Mesothelial cell of epicardium (in vitro differentiated cells): ENCODE measurements around the gene VAT1. TPM values are rescaled to one million over a fixed set of nuclear protein-coding genes. Genes with fewer than 3 reads are reported as not detected.

Source experiments
- DNase-seq, 2 experiments: peaks; one replicate each; pipeline ENCODE4 v3.0.0; 2021; ENCODE audit warnings: low spot score in 2 of 2; ENCODE audit not compliant: unreplicated experiment in 2 of 2
- H3K27ac Mint-ChIP-seq: 2 replicates; pipeline ENCODE4 v1.8.0; 2021; ENCODE audit warnings: mixed read lengths
- H3K27me3 Mint-ChIP-seq: 2 replicates; pipeline ENCODE4 v1.8.0; 2021; ENCODE audit warnings: low read depth, mixed read lengths
- H3K36me3 Mint-ChIP-seq: 2 replicates; pipeline ENCODE4 v1.8.0; 2021; ENCODE audit warnings: mixed read lengths
- H3K4me1 Mint-ChIP-seq: 2 replicates; pipeline ENCODE4 v1.8.0; 2021; ENCODE audit warnings: mixed read lengths
- H3K4me3 Mint-ChIP-seq: 2 replicates; pipeline ENCODE4 v1.8.0; 2021; ENCODE audit warnings: mild to moderate bottlenecking, moderate library complexity, mixed read lengths
- H3K9me3 Mint-ChIP-seq: 2 replicates; pipeline ENCODE4 v1.8.0; 2021; ENCODE audit warnings: mixed read lengths
- CTCF ChIP-seq: fragments of 200-600 bp; sonication (generic); IDR thresholded peaks from one replicate; pipeline ENCODE4 v1.5.0; 2021; ENCODE audit warnings: antibody characterized with exemption; ENCODE audit not compliant: unreplicated experiment
- total RNA-seq: library from RNA; stranded (reverse); gene quantifications from 3 replicates; pipeline ENCODE4 v1.2.1, GENCODE V29; 2021

The VAT1 gene
- total RNA-seq, 1 donor from 2014 or later: 211 TPM

DNA sequence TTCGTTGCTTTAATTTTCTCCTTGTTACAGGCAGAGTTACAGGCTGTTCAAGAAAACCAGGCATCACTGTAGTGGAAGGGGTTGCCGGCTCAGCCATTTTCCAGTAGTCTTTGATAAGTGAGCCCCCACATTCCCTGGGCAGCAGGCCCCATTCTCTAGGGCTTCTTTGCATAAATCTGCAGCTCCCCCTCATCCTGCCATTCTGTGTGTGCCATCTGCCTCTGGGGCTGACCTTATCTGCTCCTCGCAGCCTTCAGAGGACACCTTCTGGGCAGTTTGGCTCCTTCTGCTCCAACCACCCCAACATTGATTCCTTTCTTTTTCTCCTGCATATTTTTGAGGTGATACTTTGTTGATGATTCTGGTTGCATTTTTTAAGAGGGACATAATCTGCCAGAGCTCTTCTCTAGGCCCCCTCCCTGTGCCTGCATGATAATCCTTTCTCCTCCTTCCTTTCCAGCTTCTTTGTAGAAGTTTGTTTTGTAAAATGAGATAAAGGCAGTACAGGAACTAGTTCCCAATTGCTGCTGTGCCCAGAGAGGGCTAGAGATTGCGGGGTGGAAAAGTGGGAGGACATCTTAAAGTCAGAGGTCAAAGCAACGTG is 19.9 kb upstream of the VAT1 start:
- H3K36me3 Mint-ChIP-seq: no peaks in the 10 kb centered on the region
- peaks cover 6% of the 10 kb centered on the region for H3K4me1 Mint-ChIP-seq
- TF ChIP-seq CTCF: no peak
- H3K27ac Mint-ChIP-seq: peak overlapping the region; percentile 64
- no peaks in the 10 kb centered on the region for H3K9me3 Mint-ChIP-seq
- no peak overlapping the region for H3K4me3 Mint-ChIP-seq
- H3K27me3 Mint-ChIP-seq: no peaks in the 10 kb centered on the region
- no peak for DNase-seq

GRCh38 chr17:43040655-43041054 is 18.5 kb upstream of the VAT1 start:
- Mint-ChIP-seq H3K27ac (no peak overlapping the region), H3K36me3 (no peaks in the 10 kb centered on the region), H3K4me3 (no peak overlapping the region), H3K27me3 (no peaks in the 10 kb centered on the region), H3K9me3 (no peaks in the 10 kb centered on the region), H3K4me1 (peaks cover 6% of the 10 kb centered on the region)
- TF ChIP-seq CTCF: no peak
- no peak for DNase-seq

- TF ChIP-seq CTCF: no peak
- Mint-ChIP-seq H3K36me3 (no peaks in the 10 kb centered on the region), H3K27ac (no peak overlapping the region), H3K27me3 (no peaks in the 10 kb centered on the region), H3K9me3 (no peaks in the 10 kb centered on the region), H3K4me3 (no peak overlapping the region), H3K4me1 (peaks cover 9% of the 10 kb centered on the region)
- no peak for DNase-seq
Observed at GRCh38 chr17:43039646-43040045, 17.5 kb upstream of the VAT1 start.

- Mint-ChIP-seq H3K4me3 (no peak overlapping the region), H3K9me3 (no peaks in the 10 kb centered on the region), H3K4me1 (peaks cover 16% of the 10 kb centered on the region), H3K36me3 (no peaks in the 10 kb centered on the region), H3K27ac (no peak overlapping the region), H3K27me3 (no peaks in the 10 kb centered on the region)
- TF ChIP-seq CTCF: no peak
- no peak for DNase-seq
Observed at GRCh38 chr17:43034894-43035293, 12.7 kb upstream of the VAT1 start.

GRCh38 chr17:43033948-43034881 is 12.0 kb upstream of the VAT1 start:
- TF ChIP-seq CTCF: no peak
- H3K27me3 Mint-ChIP-seq: no peaks in the 10 kb centered on the region
- no peak for DNase-seq
- peak overlapping the region; percentile 77 for H3K27ac Mint-ChIP-seq
- H3K9me3 Mint-ChIP-seq: no peaks in the 10 kb centered on the region
- no peaks in the 10 kb centered on the region for H3K36me3 Mint-ChIP-seq
- H3K4me3 Mint-ChIP-seq: peak overlapping the region; percentile 28
- H3K4me1 Mint-ChIP-seq: peaks cover 16% of the 10 kb centered on the region
